Measurements from ENCODE around the gene ELAVL1.
"Not testable (repeated sequence)": the region's sequence is repeated elsewhere in the genome, so short reads cannot be mapped to it uniquely, and the experiment has no call there.

The ELAVL1 gene

DNA sequence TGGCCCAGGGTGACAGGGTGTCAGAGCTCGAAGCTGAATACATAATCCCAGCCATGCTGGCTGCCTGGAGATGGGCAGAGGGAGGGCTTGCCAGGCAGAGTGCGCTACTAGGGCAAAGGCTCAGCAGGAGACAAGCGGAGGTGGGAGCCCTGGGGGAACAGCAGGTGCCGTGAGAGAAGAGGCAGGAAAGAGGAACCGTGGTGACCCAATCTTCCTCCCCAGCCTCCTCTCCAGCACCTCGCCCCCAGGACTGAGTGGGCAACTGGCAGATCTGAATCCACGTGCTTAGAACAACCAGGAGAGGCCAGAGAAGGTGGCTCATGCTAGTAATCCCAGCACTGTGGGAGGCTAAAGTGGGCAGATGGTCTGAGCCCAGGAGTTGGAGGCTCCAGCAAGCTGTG lies 36.1 kb upstream of the ELAVL1 start:
- no peak for TF ChIP-seq POLR2A (IDR thresholded peaks at IDR 0.05; ENCODE audit: low read depth, low read length)
- no peak for TF ChIP-seq POU2F2 (IDR thresholded peaks at IDR 0.05; ENCODE audit: low read depth, low read length)
- no peak for TF ChIP-seq POLR2AphosphoS5 (IDR thresholded peaks at IDR 0.05; ENCODE audit: low read depth, low read length)
- no peak for TF ChIP-seq TAF1 (IDR thresholded peaks at IDR 0.05; ENCODE audit: low read depth, low read length)
- no peak for TF ChIP-seq SPI1 (IDR thresholded peaks at IDR 0.05; ENCODE audit: low read depth, low read length)
- no peak for TF ChIP-seq PAX5 (IDR thresholded peaks at IDR 0.05; ENCODE audit: insufficient read depth, low read length, severe bottlenecking)
- FAIRE-seq (no peak), DNase-seq (ENCODE audit: insufficient read length, low spot score) (no peak)

DNA sequence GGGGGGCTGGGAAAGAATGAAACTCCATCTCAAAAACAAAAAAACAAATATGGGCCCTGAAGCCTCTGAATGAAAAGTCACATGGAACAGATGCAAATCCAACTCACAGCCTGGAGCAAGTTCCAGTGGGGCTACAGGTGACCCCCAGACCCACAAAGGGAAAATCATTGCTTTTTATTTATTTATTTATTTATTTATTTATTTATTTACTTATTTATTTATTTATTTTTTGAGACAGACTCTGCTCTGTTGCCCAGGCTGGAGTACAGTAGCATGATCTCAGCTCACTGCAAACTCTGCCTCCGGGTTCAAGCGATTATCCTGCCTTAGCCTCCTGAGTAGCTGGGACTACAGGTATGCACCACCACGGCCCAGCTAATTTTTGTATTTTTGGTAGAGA lies 33.8 kb upstream of the ELAVL1 start:
- TF ChIP-seq POLR2AphosphoS5 (IDR thresholded peaks at IDR 0.05; ENCODE audit: low read depth, low read length) (no peak), PAX5 (IDR thresholded peaks at IDR 0.05; ENCODE audit: insufficient read depth, low read length, severe bottlenecking) (no peak), TAF1 (IDR thresholded peaks at IDR 0.05; ENCODE audit: low read depth, low read length) (no peak), POU2F2 (IDR thresholded peaks at IDR 0.05; ENCODE audit: low read depth, low read length) (no peak), SPI1 (IDR thresholded peaks at IDR 0.05; ENCODE audit: low read depth, low read length) (no peak), POLR2A (IDR thresholded peaks at IDR 0.05; ENCODE audit: low read depth, low read length) (no peak)
- no peak for FAIRE-seq

DNA sequence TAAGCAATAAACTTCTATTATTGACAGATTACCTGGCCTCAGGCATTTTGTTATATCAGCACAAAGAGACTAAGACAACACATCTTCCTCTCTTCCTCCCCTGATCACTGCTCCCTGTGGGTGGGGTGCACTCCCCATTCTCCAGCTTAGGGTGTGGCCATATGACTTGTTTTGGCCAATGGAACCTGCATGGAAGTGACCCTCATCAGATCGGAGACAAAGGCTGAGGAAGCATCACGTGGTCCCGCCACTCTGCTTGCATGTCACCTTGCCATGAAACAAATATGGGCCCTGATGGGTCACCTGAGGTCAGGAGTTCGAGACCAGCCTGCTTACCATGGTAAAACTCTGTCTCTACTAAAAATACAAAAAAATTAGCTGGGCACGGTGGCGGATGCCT lies 33.4 kb upstream of the ELAVL1 start:
- no peak for FAIRE-seq
- no peak for DNase-seq (ENCODE audit: insufficient read length, low spot score)
- no peak for TF ChIP-seq TAF1 (IDR thresholded peaks at IDR 0.05; ENCODE audit: low read depth, low read length)
- TF ChIP-seq POLR2AphosphoS5 (IDR thresholded peaks at IDR 0.05; ENCODE audit: low read depth, low read length): no peak
- TF ChIP-seq POLR2A (IDR thresholded peaks at IDR 0.05; ENCODE audit: low read depth, low read length): no peak
- TF ChIP-seq PAX5 (IDR thresholded peaks at IDR 0.05; ENCODE audit: insufficient read depth, low read length, severe bottlenecking): no peak
- TF ChIP-seq POU2F2 (IDR thresholded peaks at IDR 0.05; ENCODE audit: low read depth, low read length): no peak
- TF ChIP-seq SPI1 (IDR thresholded peaks at IDR 0.05; ENCODE audit: low read depth, low read length): no peak

More for the DNA sequence above, 33.8 kb upstream of the ELAVL1 start:
- DNase-seq (ENCODE audit: insufficient read length, low spot score): no peak

DNA sequence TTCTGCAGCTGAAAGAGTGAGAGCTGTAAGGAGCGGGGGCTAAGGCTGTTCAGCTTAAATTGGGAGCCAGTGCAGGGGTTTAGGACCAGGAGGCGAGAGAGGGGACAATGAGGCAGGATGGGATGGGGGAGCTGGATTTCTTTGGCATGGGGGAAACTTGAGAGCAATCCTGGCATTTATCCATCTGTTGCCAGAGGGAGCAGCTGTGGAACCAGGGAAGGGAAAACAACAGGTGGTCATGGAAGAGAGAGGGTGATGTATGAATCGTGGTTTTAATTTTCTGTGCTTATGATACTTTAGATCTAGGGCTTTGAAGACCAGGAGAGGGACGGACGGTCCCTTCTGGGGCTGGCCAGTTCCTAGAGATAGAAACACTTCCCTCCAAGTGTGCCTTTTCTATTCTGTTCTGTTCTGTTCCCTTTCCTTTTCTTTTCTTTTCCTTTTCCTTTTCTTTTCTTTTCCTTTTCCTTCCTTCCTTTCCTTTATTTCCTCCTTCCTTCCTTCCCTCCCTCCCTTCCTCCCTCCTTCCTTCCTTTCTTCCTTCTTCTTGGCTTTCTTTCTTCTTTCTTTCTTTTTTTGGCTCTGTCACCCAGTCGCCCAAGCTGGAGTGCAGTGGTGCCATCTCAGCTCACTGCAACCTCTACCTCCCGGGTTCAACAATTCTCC lies 31.1 kb upstream of the ELAVL1 start:
- FAIRE-seq (no peak), DNase-seq (ENCODE audit: insufficient read length, low spot score) (no peak)
- TF ChIP-seq POU2F2 (IDR thresholded peaks at IDR 0.05; ENCODE audit: low read depth, low read length) (no peak), TAF1 (IDR thresholded peaks at IDR 0.05; ENCODE audit: low read depth, low read length) (no peak), SPI1 (IDR thresholded peaks at IDR 0.05; ENCODE audit: low read depth, low read length) (no peak), POLR2AphosphoS5 (IDR thresholded peaks at IDR 0.05; ENCODE audit: low read depth, low read length) (no peak), PAX5 (IDR thresholded peaks at IDR 0.05; ENCODE audit: insufficient read depth, low read length, severe bottlenecking) (no peak), POLR2A (IDR thresholded peaks at IDR 0.05; ENCODE audit: low read depth, low read length) (no peak)

DNA sequence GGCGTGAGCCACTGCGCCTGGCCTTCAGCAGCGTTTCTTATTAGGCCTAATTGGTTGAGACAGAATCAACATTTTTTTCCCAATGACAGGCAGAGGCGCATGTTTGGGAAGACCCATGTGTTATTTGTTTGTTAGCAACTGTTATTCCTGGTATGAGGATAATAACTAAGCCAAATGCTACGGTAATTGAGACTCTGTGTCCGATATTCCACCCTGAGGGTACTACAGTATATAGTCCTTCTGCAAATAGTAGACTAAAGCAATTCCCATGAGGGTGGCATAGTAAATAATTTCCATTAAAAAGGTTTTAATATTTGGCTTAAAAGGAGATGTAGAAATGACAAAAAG lies 28.7 kb upstream of the ELAVL1 start:
- FAIRE-seq (no peak), DNase-seq (ENCODE audit: insufficient read length, low spot score) (no peak)
- TF ChIP-seq POLR2AphosphoS5 (IDR thresholded peaks at IDR 0.05; ENCODE audit: low read depth, low read length) (no peak), POU2F2 (IDR thresholded peaks at IDR 0.05; ENCODE audit: low read depth, low read length) (no peak), PAX5 (IDR thresholded peaks at IDR 0.05; ENCODE audit: insufficient read depth, low read length, severe bottlenecking) (no peak), TAF1 (IDR thresholded peaks at IDR 0.05; ENCODE audit: low read depth, low read length) (no peak), SPI1 (IDR thresholded peaks at IDR 0.05; ENCODE audit: low read depth, low read length) (no peak), POLR2A (IDR thresholded peaks at IDR 0.05; ENCODE audit: low read depth, low read length) (no peak)

DNA sequence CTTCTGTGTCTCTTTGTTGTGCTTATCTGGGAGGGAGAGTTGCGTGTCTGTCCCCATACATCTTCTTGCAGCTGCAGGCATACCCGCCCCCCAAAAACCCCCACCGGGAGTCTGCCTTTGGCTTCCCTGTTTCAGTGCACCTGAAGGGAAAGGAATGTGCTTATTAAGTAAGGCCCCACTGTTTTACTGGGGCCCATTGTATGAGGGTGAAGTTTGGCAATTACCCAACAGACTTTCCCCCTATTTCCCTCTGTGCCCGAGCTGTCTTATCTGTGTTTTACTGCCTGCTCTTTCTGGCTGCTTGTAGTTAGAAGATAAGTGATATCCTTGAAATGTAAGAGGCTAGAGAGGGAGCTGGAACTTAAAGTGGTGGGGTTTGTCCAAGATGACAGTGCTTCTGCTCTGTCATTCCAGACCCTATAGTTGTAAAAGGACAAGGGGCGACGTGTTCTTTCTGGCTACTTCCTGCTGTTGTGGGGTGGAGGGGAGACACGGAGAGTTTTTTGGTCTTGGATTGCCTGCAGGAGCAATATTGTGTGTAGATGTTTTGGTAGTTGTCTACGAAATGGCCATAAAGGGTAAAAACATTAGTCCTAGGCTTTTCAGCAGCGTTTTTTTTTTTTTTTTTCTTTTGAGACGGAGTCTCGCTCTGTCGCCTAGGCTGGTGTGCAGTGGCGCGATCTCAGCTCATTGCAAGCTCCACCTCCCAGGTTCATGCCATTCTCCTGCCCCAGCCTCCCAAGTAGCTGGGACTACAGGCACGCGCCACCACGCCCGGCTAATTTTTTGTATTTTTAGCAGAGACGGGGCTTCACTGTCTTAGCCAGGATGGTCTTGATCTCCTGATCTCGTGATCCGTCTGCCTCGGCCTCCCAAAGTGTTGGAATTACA lies 28.1 kb upstream of the ELAVL1 start:
- DNase-seq (ENCODE audit: insufficient read length, low spot score): not testable (repeated sequence)

DNA sequence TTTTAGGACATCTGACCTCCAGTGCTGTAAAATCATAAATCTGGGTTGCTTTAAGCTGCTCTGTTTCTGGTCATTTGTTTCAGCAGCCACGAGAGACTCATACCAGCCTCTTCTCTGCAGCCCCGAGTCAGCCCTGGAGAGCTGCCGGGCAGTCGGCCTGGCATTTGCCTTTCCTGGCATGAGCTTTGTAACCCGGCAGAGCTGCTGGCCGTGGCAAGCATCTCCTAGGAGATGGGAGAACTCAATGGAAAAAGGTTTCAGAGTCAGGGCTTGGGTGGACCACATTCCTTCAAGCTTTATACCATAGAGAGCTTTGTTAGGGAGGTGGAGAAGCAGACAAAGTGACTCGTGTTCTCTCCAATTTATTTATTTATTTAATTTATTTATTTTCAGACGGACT lies 25.5 kb upstream of the ELAVL1 start:
- no peak for DNase-seq (ENCODE audit: insufficient read length, low spot score)
- no peak for FAIRE-seq
- TF ChIP-seq TAF1 (IDR thresholded peaks at IDR 0.05; ENCODE audit: low read depth, low read length) (no peak), POU2F2 (IDR thresholded peaks at IDR 0.05; ENCODE audit: low read depth, low read length) (no peak), SPI1 (IDR thresholded peaks at IDR 0.05; ENCODE audit: low read depth, low read length) (no peak), PAX5 (IDR thresholded peaks at IDR 0.05; ENCODE audit: insufficient read depth, low read length, severe bottlenecking) (no peak), POLR2AphosphoS5 (IDR thresholded peaks at IDR 0.05; ENCODE audit: low read depth, low read length) (no peak), POLR2A (IDR thresholded peaks at IDR 0.05; ENCODE audit: low read depth, low read length) (no peak)

More for the DNA sequence above, 28.1 kb upstream of the ELAVL1 start:
- FAIRE-seq: not testable (repeated sequence)

DNA sequence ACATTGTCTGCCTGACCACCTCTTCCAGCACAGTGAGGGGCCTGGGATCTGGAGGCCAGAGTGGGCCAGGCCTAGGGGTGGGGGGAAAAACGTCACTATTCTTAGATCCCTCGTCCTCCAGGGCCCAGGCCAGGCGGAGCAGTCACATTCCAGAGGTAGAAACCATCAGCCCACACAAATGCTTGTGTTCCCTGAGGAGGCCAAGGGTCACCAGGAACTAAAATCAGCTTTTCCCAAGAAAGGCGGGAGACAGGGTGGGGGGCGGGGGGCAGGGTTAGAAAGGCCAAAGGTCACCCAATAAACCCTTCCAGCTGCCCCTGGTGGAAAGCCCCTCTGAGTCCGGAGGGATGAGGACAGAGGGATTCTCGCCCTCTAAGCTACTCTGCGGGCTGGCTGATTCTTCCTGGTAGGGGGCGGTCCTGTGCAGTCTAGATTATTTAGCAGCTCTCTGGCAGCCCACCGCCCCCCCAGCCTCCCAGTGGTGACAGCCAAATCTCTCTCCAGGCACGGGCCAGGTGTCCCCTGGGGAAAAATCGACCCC lies 23.6 kb upstream of the ELAVL1 start:
- DNase-seq (ENCODE audit: insufficient read length, low spot score) (no peak), FAIRE-seq (no peak)
- TF ChIP-seq POLR2A (IDR thresholded peaks at IDR 0.05; ENCODE audit: low read depth, low read length) (no peak), SPI1 (IDR thresholded peaks at IDR 0.05; ENCODE audit: low read depth, low read length) (no peak), POLR2AphosphoS5 (IDR thresholded peaks at IDR 0.05; ENCODE audit: low read depth, low read length) (no peak), TAF1 (IDR thresholded peaks at IDR 0.05; ENCODE audit: low read depth, low read length) (no peak), POU2F2 (IDR thresholded peaks at IDR 0.05; ENCODE audit: low read depth, low read length) (no peak), PAX5 (IDR thresholded peaks at IDR 0.05; ENCODE audit: insufficient read depth, low read length, severe bottlenecking) (no peak)

DNA sequence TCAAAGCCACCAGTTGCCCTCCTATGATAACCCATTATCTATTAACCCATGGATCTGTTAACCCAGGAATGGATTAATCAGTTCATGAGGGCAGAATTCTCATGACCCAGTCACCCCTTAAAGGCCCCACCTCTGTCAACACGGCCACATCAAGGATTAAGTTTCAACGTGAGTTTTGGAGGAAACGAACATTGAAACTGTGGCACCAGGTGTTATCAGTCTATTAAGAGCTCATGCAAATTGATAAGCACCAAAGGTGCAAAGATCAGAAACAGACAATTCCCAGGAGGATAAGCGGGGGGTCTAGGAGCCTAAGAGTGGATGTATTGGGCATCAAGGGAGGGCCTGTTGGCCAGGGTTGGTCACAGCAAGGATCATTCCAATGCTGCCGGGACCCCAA lies 19.9 kb upstream of the ELAVL1 start:
- FAIRE-seq (no peak), DNase-seq (ENCODE audit: insufficient read length, low spot score) (no peak)

DNA sequence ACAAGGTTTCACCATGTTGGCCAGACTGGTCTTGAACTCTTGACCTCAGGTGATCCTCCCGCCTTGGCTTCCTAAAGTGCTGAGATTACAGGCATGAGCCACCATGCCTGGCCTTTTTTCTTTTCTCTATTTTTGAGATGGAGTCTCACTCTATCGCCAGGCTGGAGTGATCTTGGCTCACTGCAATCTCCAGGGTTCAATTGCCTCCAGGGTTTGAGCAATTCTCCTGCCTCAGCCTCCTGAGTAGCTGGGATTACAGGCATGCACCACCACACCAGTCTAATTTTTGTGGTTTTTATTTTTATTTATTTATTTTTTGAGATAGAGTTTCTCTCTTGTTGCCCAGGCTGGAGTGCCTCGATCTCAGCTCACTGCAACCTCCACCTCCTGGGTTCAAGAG lies 18.8 kb upstream of the ELAVL1 start:
- DNase-seq (ENCODE audit: insufficient read length, low spot score); FAIRE-seq: not testable (repeated sequence)

More for the DNA sequence above, 19.9 kb upstream of the ELAVL1 start:
- TF ChIP-seq TAF1 (IDR thresholded peaks at IDR 0.05; ENCODE audit: low read depth, low read length) (no peak), POLR2AphosphoS5 (IDR thresholded peaks at IDR 0.05; ENCODE audit: low read depth, low read length) (no peak), PAX5 (IDR thresholded peaks at IDR 0.05; ENCODE audit: insufficient read depth, low read length, severe bottlenecking) (no peak), POU2F2 (IDR thresholded peaks at IDR 0.05; ENCODE audit: low read depth, low read length) (no peak), SPI1 (IDR thresholded peaks at IDR 0.05; ENCODE audit: low read depth, low read length) (no peak), POLR2A (IDR thresholded peaks at IDR 0.05; ENCODE audit: low read depth, low read length) (no peak)

Measured in GM12891 (cell line).